Activated naive CD4-positive, alpha-beta T cell treated with anti-CD3 and anti-CD28 coated beads for 36 hours (primary cell): Measurements from ENCODE around the gene TIAM2. TPM values are rescaled to one million over a fixed set of nuclear protein-coding genes. Genes with fewer than 3 reads are reported as not detected.

Source experiments
- CTCF ChIA-PET: fragments of 350-600 bp; sonication (Branson Sonifier 250); formaldehyde crosslinking; loops from one replicate; lab custom pipeline; 2021; ENCODE audit warnings: antibody characterized with exemption; lab: Charles Lee
- DNase-seq: peaks from one replicate; pipeline ENCODE4 v3.0.0-alpha.2; 2020
- H3K27ac Mint-ChIP-seq: one replicate; pipeline ENCODE4 v1.8.0; 2021; ENCODE audit warnings: mild to moderate bottlenecking, mixed read lengths
- H3K27me3 Mint-ChIP-seq: one replicate; pipeline ENCODE4 v1.8.0; 2021; ENCODE audit warnings: low read depth, mixed read lengths
- H3K36me3 Mint-ChIP-seq: one replicate; pipeline ENCODE4 v1.8.0; 2021; ENCODE audit warnings: low read depth, mixed read lengths
- H3K4me1 Mint-ChIP-seq: one replicate; pipeline ENCODE4 v1.8.0; 2021; ENCODE audit warnings: low read depth, mixed read lengths
- H3K4me3 Mint-ChIP-seq: one replicate; pipeline ENCODE4 v1.8.0; 2021; ENCODE audit warnings: mild to moderate bottlenecking, moderate library complexity, mixed read lengths
- H3K9me3 Mint-ChIP-seq: one replicate; pipeline ENCODE4 v1.8.0; 2021; ENCODE audit warnings: mixed read lengths
- intact Hi-C: fragments of 100-400 bp; cut with micrococcal nuclease; formaldehyde crosslinking; loops from one replicate; pipeline ENCODE4 v1.15.1; 2023
- total RNA-seq, 2 experiments: library from RNA; stranded (reverse); gene quantifications; one replicate each; pipeline ENCODE4 v1.2.3, GENCODE V29; 2021

The TIAM2 gene
- total RNA-seq, 2 experiments from 2014 or later = 1.6 to 3.0 TPM

GRCh38 chr6:155077784-155078183 lies 82.7 kb downstream of the TIAM2 start:
- intact Hi-C loops = no loop called here
- H3K4me3 Mint-ChIP-seq = no peak overlapping the region
- CTCF ChIA-PET = no interaction called here
- peaks cover 2% of the 10 kb centered on the region for H3K27me3 Mint-ChIP-seq
- no peak overlapping the region for H3K27ac Mint-ChIP-seq
- no peaks in the 10 kb centered on the region for H3K9me3 Mint-ChIP-seq
- no peaks in the 10 kb centered on the region for H3K36me3 Mint-ChIP-seq
- peaks cover 12% of the 10 kb centered on the region for H3K4me1 Mint-ChIP-seq
- no peak for DNase-seq

DNA sequence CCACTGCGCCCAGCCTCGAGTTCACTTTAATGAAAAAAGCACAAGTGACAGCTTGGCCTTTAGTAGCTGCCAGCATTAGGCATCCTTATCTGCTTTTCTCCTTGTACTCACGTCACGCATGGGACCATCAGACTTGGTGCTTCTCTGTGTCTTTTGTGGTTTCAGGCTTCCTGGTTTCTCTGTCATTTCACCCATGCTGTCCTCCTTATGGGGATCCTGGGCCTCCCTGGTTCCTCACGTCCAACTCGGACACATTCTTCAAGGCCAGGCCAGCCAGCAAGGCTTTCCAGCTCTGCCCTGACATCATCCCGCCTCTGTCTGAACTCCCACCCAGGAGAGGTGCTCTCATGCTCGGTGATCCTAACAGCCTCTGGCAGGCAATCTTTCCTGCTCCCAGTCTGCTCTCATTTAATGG lies 83.2 kb downstream of the TIAM2 start:
- Mint-ChIP-seq H3K4me3 (no peak overlapping the region), H3K4me1 (peaks cover 12% of the 10 kb centered on the region), H3K36me3 (no peaks in the 10 kb centered on the region), H3K27me3 (peaks cover 2% of the 10 kb centered on the region), H3K27ac (no peak overlapping the region), H3K9me3 (no peaks in the 10 kb centered on the region)
- intact Hi-C loops = no loop called here
- CTCF ChIA-PET = no interaction called here
- DNase-seq = no peak

- no peak overlapping the region for H3K27ac Mint-ChIP-seq
- H3K4me1 Mint-ChIP-seq = peaks cover 12% of the 10 kb centered on the region
- no peaks in the 10 kb centered on the region for H3K36me3 Mint-ChIP-seq
- CTCF ChIA-PET = interaction anchor here (1.2 to 1.3 kb wide), 2 partner anchors 11 kb away, joined by 3 to 4 read pairs; no protein-coding TSS in a partner anchor
- no peak overlapping the region for H3K4me3 Mint-ChIP-seq
- DNase-seq = no peak
- intact Hi-C loops = no loop called here
- no peaks in the 10 kb centered on the region for H3K9me3 Mint-ChIP-seq
- peaks cover 2% of the 10 kb centered on the region for H3K27me3 Mint-ChIP-seq
These were observed 84.9 kb downstream of the TIAM2 start for GRCh38 chr6:155079985-155080452.

DNA sequence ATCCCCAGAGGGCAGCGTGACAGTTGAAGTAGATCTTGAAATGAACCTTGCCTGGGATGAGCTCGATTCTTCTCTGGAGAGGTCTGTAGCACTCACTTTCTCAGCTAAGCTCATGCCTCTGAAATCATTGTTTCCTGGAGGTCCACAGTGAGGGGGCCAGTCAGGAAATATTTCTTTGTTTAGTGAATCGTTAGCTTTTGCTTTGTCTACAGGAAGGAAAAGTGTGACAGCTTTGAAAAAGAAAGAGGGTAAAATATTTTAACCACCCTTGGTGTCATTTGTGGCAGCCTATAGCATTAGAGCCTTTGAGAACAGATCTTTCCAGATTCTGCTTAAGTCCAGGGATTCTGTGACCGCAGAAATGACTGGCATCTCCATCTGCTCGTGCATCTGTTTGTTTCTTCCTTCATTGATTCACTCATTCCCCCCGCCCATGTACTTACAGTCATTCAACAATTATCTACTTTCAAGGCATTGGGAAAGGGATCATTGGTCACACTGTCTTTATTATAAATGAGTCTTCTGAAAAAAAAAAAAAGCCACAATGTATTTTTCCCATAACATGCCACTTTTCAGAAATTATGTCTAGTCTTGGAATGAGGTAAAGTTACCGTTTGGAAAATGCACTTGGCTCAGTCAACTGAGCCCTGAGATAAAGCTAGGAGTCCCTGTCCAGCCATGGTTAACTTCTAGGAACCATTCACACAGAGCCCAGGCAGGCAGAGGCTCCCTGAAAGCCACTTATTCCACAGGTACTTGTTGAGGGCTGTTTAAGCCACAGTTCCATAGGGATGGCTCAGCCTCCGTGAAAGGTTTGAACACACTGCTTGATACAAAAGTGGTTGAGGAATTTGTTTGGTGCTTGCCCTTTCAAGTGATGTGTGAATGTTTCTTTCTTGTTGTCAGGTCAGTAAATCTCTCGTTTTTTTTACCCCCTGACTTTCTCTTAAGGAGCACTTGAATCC lies 86.0 kb downstream of the TIAM2 start:
- CTCF ChIA-PET = interaction anchor here (1.3 kb wide), 1 partner anchor 12 kb away, joined by 3 read pairs; no protein-coding TSS in a partner anchor
- intact Hi-C loops = no loop called here
- H3K27ac Mint-ChIP-seq = no peak overlapping the region

GRCh38 chr6:155084431-155085123 lies 89.5 kb downstream of the TIAM2 start:
- CTCF ChIA-PET = no interaction called here
- H3K4me3 Mint-ChIP-seq = no peak overlapping the region
- H3K36me3 Mint-ChIP-seq = no peaks in the 10 kb centered on the region
- DNase-seq = no peak
- intact Hi-C loops = no loop called here
- H3K27ac Mint-ChIP-seq = no peak overlapping the region
- H3K27me3 Mint-ChIP-seq = peaks cover 2% of the 10 kb centered on the region
- peaks cover 9% of the 10 kb centered on the region for H3K4me1 Mint-ChIP-seq
- H3K9me3 Mint-ChIP-seq = no peaks in the 10 kb centered on the region

More for the DNA sequence above, 86.0 kb downstream of the TIAM2 start:
- no peaks in the 10 kb centered on the region for H3K36me3 Mint-ChIP-seq
- H3K4me1 Mint-ChIP-seq = peaks cover 9% of the 10 kb centered on the region
- H3K27me3 Mint-ChIP-seq = peaks cover 2% of the 10 kb centered on the region
- no peak overlapping the region for H3K4me3 Mint-ChIP-seq
- DNase-seq = no peak
- H3K9me3 Mint-ChIP-seq = no peaks in the 10 kb centered on the region

GRCh38 chr6:155085582-155086257 lies 90.6 kb downstream of the TIAM2 start:
- no peak overlapping the region for H3K27ac Mint-ChIP-seq
- H3K4me1 Mint-ChIP-seq = peaks cover 1% of the 10 kb centered on the region
- no peaks in the 10 kb centered on the region for H3K9me3 Mint-ChIP-seq
- intact Hi-C loops = no loop called here
- peaks cover 2% of the 10 kb centered on the region for H3K27me3 Mint-ChIP-seq
- no peak for DNase-seq
- CTCF ChIA-PET = interaction anchor here (0.6 to 0.7 kb wide), 2 partner anchors 91 to 108 kb away, joined by 3 to 6 read pairs; no protein-coding TSS in a partner anchor
- no peaks in the 10 kb centered on the region for H3K36me3 Mint-ChIP-seq
- H3K4me3 Mint-ChIP-seq = no peak overlapping the region

DNA sequence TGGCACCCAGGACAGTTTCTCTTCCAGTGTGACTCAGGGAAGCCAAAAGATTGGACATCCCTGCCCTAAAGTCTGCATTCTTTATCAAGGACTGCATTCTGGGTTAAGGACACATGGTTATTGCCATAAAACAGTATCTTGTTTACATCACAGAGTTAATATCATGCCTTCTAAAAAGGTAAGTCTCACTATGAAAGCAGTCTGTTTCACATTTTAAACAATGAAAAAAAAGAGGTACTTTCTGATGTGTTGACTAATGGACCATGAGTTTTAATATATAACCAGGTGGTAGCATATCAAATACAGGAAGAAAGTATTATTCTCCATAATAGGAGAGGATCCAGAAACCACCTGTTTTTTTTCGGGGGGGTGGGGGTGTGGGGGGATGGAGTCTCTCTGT lies 93.7 kb downstream of the TIAM2 start:
- DNase-seq = no peak
- no peaks in the 10 kb centered on the region for H3K36me3 Mint-ChIP-seq
- H3K27ac Mint-ChIP-seq = no peak overlapping the region
- H3K27me3 Mint-ChIP-seq = no peaks in the 10 kb centered on the region
- intact Hi-C loops = no loop called here
- H3K4me1 Mint-ChIP-seq = no peaks in the 10 kb centered on the region
- H3K4me3 Mint-ChIP-seq = no peak overlapping the region
- no peaks in the 10 kb centered on the region for H3K9me3 Mint-ChIP-seq
- CTCF ChIA-PET = no interaction called here

GRCh38 chr6:155089746-155090145 lies 94.6 kb downstream of the TIAM2 start:
- no peak overlapping the region for H3K4me3 Mint-ChIP-seq
- intact Hi-C loops = no loop called here
- CTCF ChIA-PET = no interaction called here

GRCh38 chr6:155090166-155090565 lies 95.1 kb downstream of the TIAM2 start:
- intact Hi-C loops = no loop called here
- Mint-ChIP-seq H3K27ac (no peak overlapping the region), H3K4me3 (no peak overlapping the region), H3K36me3 (no peaks in the 10 kb centered on the region), H3K27me3 (no peaks in the 10 kb centered on the region), H3K9me3 (no peaks in the 10 kb centered on the region), H3K4me1 (no peaks in the 10 kb centered on the region)
- DNase-seq = no peak
- CTCF ChIA-PET = no interaction called here

More at GRCh38 chr6:155089746-155090145, 94.6 kb downstream of the TIAM2 start:
- no peaks in the 10 kb centered on the region for H3K27me3 Mint-ChIP-seq
- H3K36me3 Mint-ChIP-seq = no peaks in the 10 kb centered on the region
- H3K27ac Mint-ChIP-seq = no peak overlapping the region
- H3K4me1 Mint-ChIP-seq = no peaks in the 10 kb centered on the region
- no peaks in the 10 kb centered on the region for H3K9me3 Mint-ChIP-seq
- no peak for DNase-seq

DNA sequence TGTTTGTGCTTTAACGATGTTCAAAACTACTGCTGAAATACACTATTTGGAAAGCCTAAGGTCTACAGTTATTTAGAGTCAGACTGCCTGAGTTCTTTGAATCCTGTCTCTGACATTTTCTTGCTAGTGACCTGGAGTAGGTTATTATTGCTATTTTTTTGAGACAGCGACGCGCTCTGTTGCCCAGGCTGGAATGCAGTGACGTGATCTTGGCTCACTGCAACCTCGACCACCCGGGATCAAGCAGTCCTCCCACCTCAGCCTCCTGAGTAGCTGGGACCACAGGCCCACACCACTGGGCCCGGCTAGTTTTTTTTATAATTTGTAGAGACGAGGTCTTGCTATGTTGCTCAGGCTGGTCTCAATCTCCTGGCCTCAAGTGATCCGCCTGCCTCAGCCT lies 96.6 kb downstream of the TIAM2 start:
- Mint-ChIP-seq H3K9me3 (peaks cover under 1% of the 10 kb centered on the region), H3K36me3 (no peaks in the 10 kb centered on the region), H3K27me3 (no peaks in the 10 kb centered on the region), H3K4me1 (no peaks in the 10 kb centered on the region), H3K27ac (no peak overlapping the region), H3K4me3 (no peak overlapping the region)
- CTCF ChIA-PET = interaction anchor here (1.2 kb wide), 1 partner anchor 12 kb away, joined by 4 read pairs; no protein-coding TSS in a partner anchor
- intact Hi-C loops = no loop called here
- DNase-seq = no peak

- intact Hi-C loops = no loop called here
- CTCF ChIA-PET = interaction anchor here (0.6 kb wide), 1 partner anchor 81 kb away, joined by 3 read pairs; no protein-coding TSS in a partner anchor
- Mint-ChIP-seq H3K4me1 (no peaks in the 10 kb centered on the region), H3K27ac (no peak overlapping the region), H3K36me3 (no peaks in the 10 kb centered on the region), H3K9me3 (peaks cover 5% of the 10 kb centered on the region), H3K4me3 (no peak overlapping the region), H3K27me3 (peaks cover 6% of the 10 kb centered on the region)
- DNase-seq = no peak
These were observed 98.3 kb downstream of the TIAM2 start for GRCh38 chr6:155093430-155093829.

DNA sequence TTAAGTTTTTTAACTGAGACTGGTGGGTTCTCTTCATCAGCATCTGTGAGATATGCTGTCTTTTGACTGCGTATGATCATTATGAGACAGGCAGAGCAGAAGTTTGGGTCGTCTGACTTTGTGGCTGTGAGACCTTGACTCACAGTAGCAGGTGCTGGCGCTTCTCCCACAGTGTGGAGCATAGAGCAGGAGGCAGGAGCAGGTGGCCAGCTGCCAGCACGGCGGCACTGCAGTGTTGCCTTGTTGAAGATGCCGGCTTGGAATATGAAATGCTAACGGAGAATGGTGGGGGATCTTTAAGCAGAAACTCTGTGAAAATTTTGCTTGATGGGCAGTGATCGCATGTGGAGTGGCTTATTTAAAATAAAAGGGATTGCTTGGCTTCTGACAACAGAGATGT lies 105.0 kb downstream of the TIAM2 start:
- Mint-ChIP-seq H3K36me3 (no peaks in the 10 kb centered on the region), H3K27ac (no peak overlapping the region), H3K27me3 (peaks cover 6% of the 10 kb centered on the region), H3K9me3 (peaks cover 5% of the 10 kb centered on the region), H3K4me1 (peaks cover 6% of the 10 kb centered on the region), H3K4me3 (no peak overlapping the region)
- intact Hi-C loops = no loop called here
- CTCF ChIA-PET = no interaction called here
- DNase-seq = no peak
